Gastroesophageal sphincter (tissue), 3 donors: ENCODE data around the gene SQSTM1.

ENCODE experiments used
- EP300 ChIP-seq: sonication (generic); formaldehyde crosslinking; IDR thresholded peaks from one replicate; pipeline ENCODE4 v1.6.1; 2017; ENCODE audit warnings: antibody characterized with exemption, mild to moderate bottlenecking
- POLR2AphosphoS5 ChIP-seq: sonication (generic); formaldehyde crosslinking; IDR thresholded peaks from one replicate; pipeline ENCODE4 v1.6.1; 2017; ENCODE audit warnings: antibody characterized with exemption
- TF ChIP-seq, protein P1 (sequence below), 4 experiments: fragments of 200-600 bp in 2 of 4; fragments of 450-650 bp in 2 of 4; sonication (generic) in 1 of 4; IDR thresholded peaks; one replicate each; pipeline ENCODE4 v1.5.1; 2017 to 2019; ENCODE audit warnings: antibody characterized with exemption in 4 of 4, mild to moderate bottlenecking in 2 of 4, moderate library complexity in 2 of 4

DNA sequence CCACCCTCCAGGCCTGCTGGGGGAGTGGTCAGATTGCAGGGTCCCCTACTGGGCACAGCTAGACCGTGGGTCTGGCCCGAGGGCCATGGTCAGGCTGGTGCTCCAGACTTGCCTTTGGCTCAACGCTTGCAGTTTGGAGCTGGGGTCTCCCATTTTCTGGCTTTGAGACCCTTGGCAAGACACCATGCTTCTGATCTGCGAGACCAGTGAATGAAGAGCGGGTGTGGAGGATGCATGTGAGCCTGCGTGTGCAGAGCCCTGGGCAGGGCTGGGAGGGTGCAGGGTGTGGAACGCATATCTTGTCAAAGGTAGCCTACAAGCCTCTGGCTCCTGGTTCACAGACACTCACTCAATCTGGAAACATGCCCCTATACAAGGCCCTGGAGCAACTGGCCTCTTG is 44.0 kb downstream of the SQSTM1 start:
- TF ChIP-seq, protein P1, sequence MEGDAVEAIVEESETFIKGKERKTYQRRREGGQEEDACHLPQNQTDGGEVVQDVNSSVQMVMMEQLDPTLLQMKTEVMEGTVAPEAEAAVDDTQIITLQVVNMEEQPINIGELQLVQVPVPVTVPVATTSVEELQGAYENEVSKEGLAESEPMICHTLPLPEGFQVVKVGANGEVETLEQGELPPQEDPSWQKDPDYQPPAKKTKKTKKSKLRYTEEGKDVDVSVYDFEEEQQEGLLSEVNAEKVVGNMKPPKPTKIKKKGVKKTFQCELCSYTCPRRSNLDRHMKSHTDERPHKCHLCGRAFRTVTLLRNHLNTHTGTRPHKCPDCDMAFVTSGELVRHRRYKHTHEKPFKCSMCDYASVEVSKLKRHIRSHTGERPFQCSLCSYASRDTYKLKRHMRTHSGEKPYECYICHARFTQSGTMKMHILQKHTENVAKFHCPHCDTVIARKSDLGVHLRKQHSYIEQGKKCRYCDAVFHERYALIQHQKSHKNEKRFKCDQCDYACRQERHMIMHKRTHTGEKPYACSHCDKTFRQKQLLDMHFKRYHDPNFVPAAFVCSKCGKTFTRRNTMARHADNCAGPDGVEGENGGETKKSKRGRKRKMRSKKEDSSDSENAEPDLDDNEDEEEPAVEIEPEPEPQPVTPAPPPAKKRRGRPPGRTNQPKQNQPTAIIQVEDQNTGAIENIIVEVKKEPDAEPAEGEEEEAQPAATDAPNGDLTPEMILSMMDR (IDR thresholded peaks at IDR 0.05), result no peak
- TF ChIP-seq POLR2AphosphoS5, result no peak
- no peak for TF ChIP-seq EP300
